ENCODE data around the gene NCAM1. TPM values are rescaled to one million over a fixed set of nuclear protein-coding genes. Genes with fewer than 3 reads are reported as not detected.

The NCAM1 gene
- total RNA-seq, 6 experiments from 2014 or later = 1.2 to 2.4 (median 1.8) TPM

DNA sequence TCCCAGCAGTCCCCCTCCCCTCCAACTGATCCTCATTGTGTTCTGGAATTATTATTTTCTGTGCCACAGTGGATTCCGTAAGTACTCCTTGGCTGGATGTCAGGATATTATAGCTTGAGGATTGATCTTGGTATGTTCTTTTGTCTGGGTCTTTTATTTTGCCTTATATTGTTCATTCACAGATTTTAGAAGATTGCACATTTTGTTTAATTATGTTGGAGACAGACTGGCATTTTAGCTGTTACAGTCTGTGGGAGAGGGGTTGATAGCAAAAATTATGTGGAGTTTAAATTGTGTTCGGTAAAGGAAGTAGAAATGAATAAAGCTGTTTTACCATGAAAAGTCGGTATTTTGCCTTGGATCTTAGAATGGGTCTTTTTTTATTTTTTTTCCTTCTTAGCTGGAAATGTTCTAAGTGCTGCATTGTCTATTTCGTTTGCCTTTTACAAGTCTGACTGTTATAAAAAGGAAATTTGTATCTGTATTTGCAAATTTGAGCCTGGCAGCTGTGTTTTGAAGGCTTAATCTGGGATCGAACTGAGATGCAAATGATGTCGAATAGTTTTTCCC, 211.2 kb downstream of the NCAM1 start:
- Histone ChIP-seq H3K27ac (no peak overlapping the region), H3K4me3 (no peak overlapping the region), H3K27me3 (no peaks in the 10 kb centered on the region), H3K36me3 (no peaks in the 10 kb centered on the region), H3K9me3 (no peaks in the 10 kb centered on the region), H3K4me1 (no peaks in the 10 kb centered on the region)
- TF ChIP-seq POLR2A (IDR thresholded peaks at IDR 0.05) = no peak
- TF ChIP-seq, protein P1, sequence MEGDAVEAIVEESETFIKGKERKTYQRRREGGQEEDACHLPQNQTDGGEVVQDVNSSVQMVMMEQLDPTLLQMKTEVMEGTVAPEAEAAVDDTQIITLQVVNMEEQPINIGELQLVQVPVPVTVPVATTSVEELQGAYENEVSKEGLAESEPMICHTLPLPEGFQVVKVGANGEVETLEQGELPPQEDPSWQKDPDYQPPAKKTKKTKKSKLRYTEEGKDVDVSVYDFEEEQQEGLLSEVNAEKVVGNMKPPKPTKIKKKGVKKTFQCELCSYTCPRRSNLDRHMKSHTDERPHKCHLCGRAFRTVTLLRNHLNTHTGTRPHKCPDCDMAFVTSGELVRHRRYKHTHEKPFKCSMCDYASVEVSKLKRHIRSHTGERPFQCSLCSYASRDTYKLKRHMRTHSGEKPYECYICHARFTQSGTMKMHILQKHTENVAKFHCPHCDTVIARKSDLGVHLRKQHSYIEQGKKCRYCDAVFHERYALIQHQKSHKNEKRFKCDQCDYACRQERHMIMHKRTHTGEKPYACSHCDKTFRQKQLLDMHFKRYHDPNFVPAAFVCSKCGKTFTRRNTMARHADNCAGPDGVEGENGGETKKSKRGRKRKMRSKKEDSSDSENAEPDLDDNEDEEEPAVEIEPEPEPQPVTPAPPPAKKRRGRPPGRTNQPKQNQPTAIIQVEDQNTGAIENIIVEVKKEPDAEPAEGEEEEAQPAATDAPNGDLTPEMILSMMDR (IDR thresholded peaks at IDR 0.05) = no peak
- intact Hi-C loops (cut with DNase I) = no loop called here
- DNase-seq = no peak
- 65% methylated on average over 6 of the region's 6 CpGs for WGBS (ENCODE audit: insufficient coverage, low coverage, low lambda C conversion rate, missing lambda C conversion rate)
- no peak for ATAC-seq

DNA sequence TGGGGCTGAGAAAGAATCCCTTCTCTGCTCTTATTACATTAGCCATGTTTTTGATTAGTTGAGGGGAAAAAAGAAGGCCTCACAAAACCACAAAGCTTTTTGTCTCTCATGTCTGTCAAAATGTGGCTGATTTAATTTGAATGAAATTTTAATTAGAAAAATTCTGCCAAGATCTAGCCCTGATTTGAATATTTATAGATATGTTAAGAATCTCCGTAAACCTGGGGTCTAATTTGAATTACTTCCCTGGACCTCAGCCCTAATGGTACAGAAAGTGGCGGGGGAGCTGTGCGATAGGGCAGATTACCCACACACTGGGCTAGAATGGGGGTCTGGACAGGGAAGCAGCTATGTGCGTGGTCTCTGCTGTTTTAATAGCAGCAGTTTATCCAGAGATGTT, 211.9 kb downstream of the NCAM1 start:
- H3K27me3 ChIP-seq = no peaks in the 10 kb centered on the region
- H3K9me3 ChIP-seq = no peaks in the 10 kb centered on the region
- TF ChIP-seq POLR2A (IDR thresholded peaks at IDR 0.05) = no peak
- TF ChIP-seq, protein P1 (IDR thresholded peaks at IDR 0.05) = no peak
- DNase-seq (no peak), ATAC-seq (no peak)
- H3K27ac ChIP-seq = no peak overlapping the region
- no peaks in the 10 kb centered on the region for H3K36me3 ChIP-seq
- intact Hi-C loops (cut with DNase I) = no loop called here
- no peak overlapping the region for H3K4me3 ChIP-seq
- no peaks in the 10 kb centered on the region for H3K4me1 ChIP-seq
- 63% methylated on average over 4 of the region's 4 CpGs for WGBS (ENCODE audit: insufficient coverage, low coverage, low lambda C conversion rate, missing lambda C conversion rate)

DNA sequence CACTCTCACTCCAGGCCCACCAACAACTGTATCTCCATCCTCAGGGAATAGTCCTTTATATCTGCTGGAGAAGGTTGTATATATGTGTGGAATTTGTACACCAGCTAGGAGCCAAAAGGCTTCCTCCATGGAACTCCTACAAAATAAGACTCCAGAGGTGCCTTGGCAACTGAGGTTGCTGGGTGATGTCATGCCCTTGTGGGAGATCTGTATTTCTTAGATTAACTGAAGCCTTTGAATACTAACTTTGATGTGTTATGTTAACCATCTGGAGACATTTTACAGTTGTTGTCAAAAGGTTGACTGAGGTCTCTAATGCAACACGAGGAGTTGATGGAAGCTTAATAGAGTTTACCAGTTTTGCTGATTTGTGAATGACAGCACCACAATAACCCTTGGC, 213.7 kb downstream of the NCAM1 start:
- ATAC-seq (no peak), DNase-seq (no peak)
- TF ChIP-seq, protein P1 (IDR thresholded peaks at IDR 0.05) = no peak
- TF ChIP-seq POLR2A (IDR thresholded peaks at IDR 0.05) = no peak
- intact Hi-C loops (cut with DNase I) = no loop called here
- Histone ChIP-seq H3K27ac (no peak overlapping the region), H3K4me3 (no peak overlapping the region), H3K36me3 (no peaks in the 10 kb centered on the region), H3K27me3 (no peaks in the 10 kb centered on the region), H3K4me1 (no peaks in the 10 kb centered on the region), H3K9me3 (no peaks in the 10 kb centered on the region)
- 64% methylated on average over 1 of the region's 1 CpG for WGBS (ENCODE audit: insufficient coverage, low coverage, low lambda C conversion rate, missing lambda C conversion rate)

DNA sequence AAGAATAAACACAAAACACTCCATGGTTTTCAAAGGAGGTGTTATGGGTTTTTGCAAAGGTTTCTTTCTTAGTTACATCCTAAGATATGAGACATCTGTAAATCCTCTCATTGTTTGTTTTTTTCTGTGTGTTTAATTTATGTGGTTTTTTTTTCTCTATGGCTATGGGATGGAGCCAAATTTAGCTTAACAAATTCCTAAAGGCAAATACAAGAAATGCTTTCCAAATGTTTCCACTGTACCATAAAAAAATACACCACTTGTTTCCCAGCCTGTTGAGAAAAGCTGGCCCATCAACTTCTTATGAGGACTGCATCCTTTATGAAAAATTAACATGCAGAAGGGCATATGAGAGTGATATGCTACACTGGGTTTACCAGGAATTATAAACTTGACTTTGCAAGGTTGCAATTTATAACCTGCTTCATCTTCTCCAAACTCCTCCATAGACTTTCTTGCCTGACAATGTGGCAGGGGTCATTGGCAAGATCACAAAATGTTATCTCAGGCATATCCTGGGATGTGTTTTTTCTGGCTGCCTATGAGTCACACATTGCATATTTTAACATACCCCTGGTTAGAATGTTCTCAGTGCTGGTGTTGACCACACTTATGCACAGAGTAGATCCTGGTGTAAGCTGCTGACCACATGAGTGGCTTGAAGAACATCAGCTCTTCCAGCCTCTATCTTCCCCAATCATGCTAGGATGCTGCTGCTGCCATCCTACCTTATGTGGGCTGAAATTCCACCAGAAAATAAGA, 215.6 kb downstream of the NCAM1 start:
- DNase-seq (no peak), ATAC-seq (no peak)
- no peak overlapping the region for H3K27ac ChIP-seq
- H3K27me3 ChIP-seq = no peaks in the 10 kb centered on the region
- no peaks in the 10 kb centered on the region for H3K36me3 ChIP-seq
- no peaks in the 10 kb centered on the region for H3K9me3 ChIP-seq
- no peak for TF ChIP-seq POLR2A (IDR thresholded peaks at IDR 0.05)
- TF ChIP-seq, protein P1 (IDR thresholded peaks at IDR 0.05) = no peak
- intact Hi-C loops (cut with DNase I) = no loop called here
- H3K4me1 ChIP-seq = no peaks in the 10 kb centered on the region
- H3K4me3 ChIP-seq = no peak overlapping the region

Measured in right lobe of liver (tissue), 6 donors.